PFSK-1 (cell line): ENCODE data around the gene FABP6.

Source experiments
- FOXP2 ChIP-seq: optimal IDR thresholded peaks from 2 replicates; pipeline ENCODE3; 2011; ENCODE audit warnings: borderline replicate concordance, control low read depth, inconsistent platforms; ENCODE audit not compliant: insufficient read depth; ENCODE audit errors: extremely low read length, extremely low read depth
- POLR2AphosphoS5 ChIP-seq: IDR thresholded peaks from 2 replicates; pipeline ENCODE4 v1.6.1; 2012; ENCODE audit warnings: low read depth, mild to moderate bottlenecking, control low read depth, low read length, moderate library complexity
- SIN3A ChIP-seq: IDR thresholded peaks from 2 replicates; pipeline ENCODE4 v1.6.1; 2012; ENCODE audit warnings: mild to moderate bottlenecking, low read length, moderate library complexity, borderline replicate concordance; ENCODE audit not compliant: insufficient read depth
- TAF1 ChIP-seq: IDR thresholded peaks from 2 replicates; pipeline ENCODE4 v1.6.1; 2012; ENCODE audit warnings: low read length, control low read depth, borderline replicate concordance; ENCODE audit not compliant: insufficient read depth
- TF ChIP-seq, protein P1 (sequence below), 2 experiments: IDR thresholded peaks; 2 replicates each; pipeline versions ENCODE4 v1.6.1 to v1.8.0; 2011 to 2012; ENCODE audit warnings: low read depth in 2 of 2, low read length in 2 of 2, control low read depth in 1 of 2, inconsistent platforms in 1 of 2, mild to moderate bottlenecking in 1 of 2, moderate library complexity in 1 of 2; ENCODE audit not compliant: insufficient read depth in 1 of 2

The FABP6 gene

DNA sequence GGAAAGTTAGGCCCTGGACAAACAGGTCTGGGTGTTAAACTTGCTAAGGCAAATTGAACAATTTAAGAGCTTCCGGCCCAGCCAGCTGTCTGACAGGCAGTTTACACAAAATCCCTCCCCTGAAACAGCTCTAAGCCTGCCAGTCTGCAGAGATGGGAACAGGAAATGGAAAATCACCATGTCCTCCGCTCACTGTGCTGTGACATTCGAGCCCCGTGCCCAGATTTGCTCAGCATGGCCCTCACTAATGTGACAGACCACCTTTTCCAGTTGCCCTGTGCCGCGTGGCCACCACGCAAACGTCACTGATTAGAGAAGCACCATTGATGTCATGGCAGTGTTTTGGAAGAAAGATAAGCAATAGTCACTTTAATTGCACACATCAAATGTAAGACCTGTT, 42.1 kb downstream of the FABP6 start:
- TF ChIP-seq SIN3A (no peak), FOXP2 (no peak), POLR2AphosphoS5 (no peak), TAF1 (no peak)
- TF ChIP-seq, protein P1, sequence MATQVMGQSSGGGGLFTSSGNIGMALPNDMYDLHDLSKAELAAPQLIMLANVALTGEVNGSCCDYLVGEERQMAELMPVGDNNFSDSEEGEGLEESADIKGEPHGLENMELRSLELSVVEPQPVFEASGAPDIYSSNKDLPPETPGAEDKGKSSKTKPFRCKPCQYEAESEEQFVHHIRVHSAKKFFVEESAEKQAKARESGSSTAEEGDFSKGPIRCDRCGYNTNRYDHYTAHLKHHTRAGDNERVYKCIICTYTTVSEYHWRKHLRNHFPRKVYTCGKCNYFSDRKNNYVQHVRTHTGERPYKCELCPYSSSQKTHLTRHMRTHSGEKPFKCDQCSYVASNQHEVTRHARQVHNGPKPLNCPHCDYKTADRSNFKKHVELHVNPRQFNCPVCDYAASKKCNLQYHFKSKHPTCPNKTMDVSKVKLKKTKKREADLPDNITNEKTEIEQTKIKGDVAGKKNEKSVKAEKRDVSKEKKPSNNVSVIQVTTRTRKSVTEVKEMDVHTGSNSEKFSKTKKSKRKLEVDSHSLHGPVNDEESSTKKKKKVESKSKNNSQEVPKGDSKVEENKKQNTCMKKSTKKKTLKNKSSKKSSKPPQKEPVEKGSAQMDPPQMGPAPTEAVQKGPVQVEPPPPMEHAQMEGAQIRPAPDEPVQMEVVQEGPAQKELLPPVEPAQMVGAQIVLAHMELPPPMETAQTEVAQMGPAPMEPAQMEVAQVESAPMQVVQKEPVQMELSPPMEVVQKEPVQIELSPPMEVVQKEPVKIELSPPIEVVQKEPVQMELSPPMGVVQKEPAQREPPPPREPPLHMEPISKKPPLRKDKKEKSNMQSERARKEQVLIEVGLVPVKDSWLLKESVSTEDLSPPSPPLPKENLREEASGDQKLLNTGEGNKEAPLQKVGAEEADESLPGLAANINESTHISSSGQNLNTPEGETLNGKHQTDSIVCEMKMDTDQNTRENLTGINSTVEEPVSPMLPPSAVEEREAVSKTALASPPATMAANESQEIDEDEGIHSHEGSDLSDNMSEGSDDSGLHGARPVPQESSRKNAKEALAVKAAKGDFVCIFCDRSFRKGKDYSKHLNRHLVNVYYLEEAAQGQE (IDR thresholded peaks at IDR 0.05; ENCODE audit: insufficient read depth in 1 of 2, low read depth in 2 of 2, low read length in 2 of 2), result no peak

DNA sequence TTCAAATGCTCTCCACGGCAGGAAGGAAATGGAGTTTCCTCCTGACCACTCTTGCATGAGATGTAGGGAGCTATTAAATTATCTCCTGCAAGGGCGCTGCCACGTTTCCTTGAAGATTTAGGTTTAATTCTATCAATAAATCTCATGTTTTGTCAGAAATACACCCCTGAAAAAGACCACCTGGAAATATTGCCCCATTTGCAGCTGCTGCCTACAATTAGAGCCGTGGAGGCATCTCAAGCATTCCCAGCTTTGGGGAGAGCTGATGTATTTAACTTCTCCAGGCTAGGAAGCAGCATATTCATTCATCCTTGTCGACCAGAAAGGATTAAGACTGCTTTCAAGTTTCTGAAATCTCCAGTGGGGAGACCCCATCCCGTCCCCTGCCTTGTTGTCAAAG, 42.5 kb downstream of the FABP6 start:
- TF ChIP-seq POLR2AphosphoS5 (no peak), SIN3A (no peak), FOXP2 (no peak), TAF1 (no peak)
- TF ChIP-seq, protein P1 (IDR thresholded peaks at IDR 0.05; ENCODE audit: insufficient read depth in 1 of 2, low read depth in 2 of 2, low read length in 2 of 2), result no peak

DNA sequence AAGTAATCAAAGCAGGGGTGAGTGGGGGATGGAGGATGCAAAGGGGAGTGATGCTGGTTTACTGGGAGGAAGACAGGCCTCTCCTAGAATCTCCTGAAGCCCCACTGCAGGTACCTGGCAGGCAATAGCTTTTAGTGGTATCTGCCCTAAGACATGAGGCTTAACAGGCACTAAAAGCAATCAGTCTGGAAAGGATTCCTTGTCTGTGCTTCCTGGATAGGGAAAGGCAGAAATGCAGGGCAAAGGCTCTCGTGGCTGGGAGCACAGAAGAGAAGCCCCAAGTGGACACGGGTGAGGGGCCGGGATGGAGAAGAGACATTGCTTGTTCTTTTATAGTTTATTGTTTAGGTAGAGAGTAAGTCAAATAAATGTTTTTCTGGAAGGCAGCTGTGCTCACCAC, 43.0 kb downstream of the FABP6 start:
- TF ChIP-seq TAF1 (no peak), SIN3A (no peak), POLR2AphosphoS5 (no peak)
- TF ChIP-seq, protein P1 (IDR thresholded peaks at IDR 0.05; ENCODE audit: insufficient read depth in 1 of 2, low read depth in 2 of 2, low read length in 2 of 2), result no peak

DNA sequence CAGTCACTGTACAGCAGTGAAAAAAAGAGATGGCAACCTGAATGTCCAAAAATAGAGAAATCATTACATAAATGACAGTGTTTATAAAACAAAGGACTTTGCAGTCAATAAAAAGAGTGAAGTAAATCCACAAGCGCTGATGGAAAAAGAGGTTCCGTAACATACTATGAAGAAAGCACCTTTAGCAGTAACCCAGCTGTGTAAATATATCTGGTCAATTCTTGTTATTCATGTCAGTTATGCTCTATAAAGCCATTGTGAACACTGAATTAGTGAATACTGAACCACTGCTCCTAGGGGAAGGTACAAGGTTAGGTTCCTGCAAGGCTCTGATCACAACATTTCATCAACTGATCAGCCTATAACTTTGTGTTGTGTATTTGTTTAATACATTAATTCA, 43.6 kb downstream of the FABP6 start:
- TF ChIP-seq, protein P1 (IDR thresholded peaks at IDR 0.05; ENCODE audit: insufficient read depth in 1 of 2, low read depth in 2 of 2, low read length in 2 of 2), result no peak
- TF ChIP-seq TAF1 (no peak), POLR2AphosphoS5 (no peak), SIN3A (no peak), FOXP2 (no peak)

DNA sequence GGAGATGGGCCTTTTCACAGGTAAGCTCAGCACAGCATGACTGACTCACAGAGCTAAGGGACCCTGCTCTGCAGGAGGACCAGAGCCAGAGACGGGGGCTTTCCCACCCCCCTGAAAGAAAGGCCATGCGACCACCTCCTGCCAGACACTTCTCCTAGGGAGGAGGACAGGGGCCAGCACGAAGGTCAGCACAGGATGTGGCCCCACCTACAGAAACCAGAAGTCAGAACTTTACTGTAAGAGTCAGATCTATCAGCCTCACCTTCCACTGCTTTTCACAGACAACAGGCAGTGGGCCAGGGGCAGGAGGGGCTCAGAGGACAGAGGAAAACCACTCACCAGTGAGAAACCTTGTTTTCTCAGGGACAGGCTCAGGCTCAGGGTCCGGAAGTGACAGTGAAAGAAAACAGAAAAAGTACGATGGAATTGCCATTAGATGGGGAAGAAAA, 45.2 kb downstream of the FABP6 start:
- TF ChIP-seq, protein P1 (IDR thresholded peaks at IDR 0.05; ENCODE audit: insufficient read depth in 1 of 2, low read depth in 2 of 2, low read length in 2 of 2), result no peak
- TF ChIP-seq POLR2AphosphoS5 (no peak), SIN3A (no peak)
